ENCODE data around the gene SPSB4.

DNA sequence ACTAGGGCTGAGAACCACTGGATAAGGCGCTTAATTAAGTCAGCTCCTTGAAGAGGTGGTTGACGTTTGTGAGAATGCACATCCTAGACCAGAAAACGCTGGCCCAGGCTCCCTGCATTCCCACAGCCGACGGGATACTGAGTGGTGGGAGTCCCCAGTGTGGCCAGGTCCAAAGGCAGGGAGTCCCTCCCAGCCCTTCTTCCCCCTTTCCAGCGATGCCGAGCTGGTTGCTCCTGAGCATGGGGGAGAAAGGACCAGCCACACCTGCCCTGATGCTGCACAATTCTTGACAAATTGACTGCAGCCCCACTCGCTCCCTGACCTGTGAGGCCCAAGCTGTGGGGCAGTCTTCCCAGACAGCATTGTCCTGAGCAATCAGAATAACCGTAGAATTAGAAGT is 101.0 kb downstream of the SPSB4 start:
- TF ChIP-seq, protein P1, sequence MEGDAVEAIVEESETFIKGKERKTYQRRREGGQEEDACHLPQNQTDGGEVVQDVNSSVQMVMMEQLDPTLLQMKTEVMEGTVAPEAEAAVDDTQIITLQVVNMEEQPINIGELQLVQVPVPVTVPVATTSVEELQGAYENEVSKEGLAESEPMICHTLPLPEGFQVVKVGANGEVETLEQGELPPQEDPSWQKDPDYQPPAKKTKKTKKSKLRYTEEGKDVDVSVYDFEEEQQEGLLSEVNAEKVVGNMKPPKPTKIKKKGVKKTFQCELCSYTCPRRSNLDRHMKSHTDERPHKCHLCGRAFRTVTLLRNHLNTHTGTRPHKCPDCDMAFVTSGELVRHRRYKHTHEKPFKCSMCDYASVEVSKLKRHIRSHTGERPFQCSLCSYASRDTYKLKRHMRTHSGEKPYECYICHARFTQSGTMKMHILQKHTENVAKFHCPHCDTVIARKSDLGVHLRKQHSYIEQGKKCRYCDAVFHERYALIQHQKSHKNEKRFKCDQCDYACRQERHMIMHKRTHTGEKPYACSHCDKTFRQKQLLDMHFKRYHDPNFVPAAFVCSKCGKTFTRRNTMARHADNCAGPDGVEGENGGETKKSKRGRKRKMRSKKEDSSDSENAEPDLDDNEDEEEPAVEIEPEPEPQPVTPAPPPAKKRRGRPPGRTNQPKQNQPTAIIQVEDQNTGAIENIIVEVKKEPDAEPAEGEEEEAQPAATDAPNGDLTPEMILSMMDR (IDR thresholded peaks at IDR 0.05) = no peak
- no peak for TF ChIP-seq POLR2A (IDR thresholded peaks at IDR 0.05)

Data from uterus (tissue), 2 donors.